ENCODE data around the gene KCNJ5.

DNA sequence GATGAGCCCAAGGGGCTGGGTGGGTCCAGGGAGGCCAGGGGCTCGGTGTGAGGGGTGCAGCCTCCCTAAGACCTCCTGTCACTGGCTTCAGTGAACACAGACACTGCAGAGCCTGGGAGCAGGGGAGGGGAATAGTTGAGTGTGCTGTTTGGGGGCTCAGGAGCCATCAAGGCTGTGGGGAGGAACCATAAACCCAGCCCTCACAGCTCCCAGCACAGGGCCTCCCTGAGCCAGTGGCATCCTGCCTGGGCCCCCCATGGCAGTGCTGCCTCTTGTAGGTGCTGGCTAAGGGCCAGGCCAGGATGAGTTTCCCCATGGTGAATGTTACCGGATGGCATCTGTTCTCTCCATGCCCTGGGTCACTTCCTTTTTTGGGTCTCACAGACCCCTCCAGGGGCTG is 25.5 kb downstream of the KCNJ5 start:
- TF ChIP-seq CTCF (IDR thresholded peaks at IDR 0.05; ENCODE audit: low read length) (no peak), EZH2 (IDR thresholded peaks at IDR 0.05; ENCODE audit: borderline replicate concordance, low read length) (no peak)
